OCI-M2 (cell line): ENCODE measurements around the gene TRAF3.

Experiments
- DNase-seq: peaks from one replicate; lab custom pipeline; 2025; ENCODE audit not compliant: unreplicated experiment; lab: John Stamatoyannopoulos, UW

The TRAF3 gene

DNA sequence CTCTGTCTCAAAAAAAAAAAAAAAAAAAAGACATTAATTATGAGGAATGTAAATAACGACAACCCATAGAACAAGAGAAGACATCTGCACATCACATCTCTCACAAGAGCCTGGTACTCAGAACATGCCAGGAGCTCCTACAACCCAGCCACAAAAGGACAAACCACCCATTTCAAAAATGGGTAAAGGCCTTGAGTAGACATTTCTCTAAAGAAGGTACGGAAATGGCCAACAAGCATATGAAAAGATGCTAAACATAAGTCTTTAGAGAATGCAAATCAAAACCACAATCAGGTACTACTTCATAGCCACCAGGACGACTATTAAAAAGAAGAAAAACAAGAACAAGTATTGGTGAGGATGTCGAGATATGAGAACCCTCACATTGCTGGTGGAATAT lies 158.5 kb downstream of the TRAF3 start:
- no peak for DNase-seq

GRCh38 chr14:102937331-102938175 lies 160.3 kb downstream of the TRAF3 start:
- no peak for DNase-seq

DNA sequence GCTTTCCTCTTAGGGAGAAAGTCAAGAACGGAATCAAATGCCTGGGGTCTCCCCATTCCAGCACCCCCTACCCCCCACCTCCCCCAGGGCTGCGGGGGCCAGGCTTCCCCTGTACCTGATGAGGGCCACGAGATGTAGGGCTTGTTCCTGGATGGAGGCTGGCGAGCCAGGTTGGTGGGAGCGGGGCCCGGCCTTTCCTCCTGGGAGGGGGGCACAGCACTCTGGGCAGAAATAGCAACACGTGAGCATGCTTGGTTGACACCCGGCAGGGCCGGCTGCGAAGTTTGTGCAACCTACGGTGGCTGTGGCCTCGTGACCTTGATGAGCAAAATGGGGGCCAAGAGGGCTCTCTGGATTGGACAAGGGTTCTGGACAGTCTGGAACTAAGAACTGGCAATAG lies 160.9 kb downstream of the TRAF3 start:
- no peak for DNase-seq

- no peak for DNase-seq
Measured at GRCh38 chr14:102939329-102939728, 162.1 kb downstream of the TRAF3 start.

DNA sequence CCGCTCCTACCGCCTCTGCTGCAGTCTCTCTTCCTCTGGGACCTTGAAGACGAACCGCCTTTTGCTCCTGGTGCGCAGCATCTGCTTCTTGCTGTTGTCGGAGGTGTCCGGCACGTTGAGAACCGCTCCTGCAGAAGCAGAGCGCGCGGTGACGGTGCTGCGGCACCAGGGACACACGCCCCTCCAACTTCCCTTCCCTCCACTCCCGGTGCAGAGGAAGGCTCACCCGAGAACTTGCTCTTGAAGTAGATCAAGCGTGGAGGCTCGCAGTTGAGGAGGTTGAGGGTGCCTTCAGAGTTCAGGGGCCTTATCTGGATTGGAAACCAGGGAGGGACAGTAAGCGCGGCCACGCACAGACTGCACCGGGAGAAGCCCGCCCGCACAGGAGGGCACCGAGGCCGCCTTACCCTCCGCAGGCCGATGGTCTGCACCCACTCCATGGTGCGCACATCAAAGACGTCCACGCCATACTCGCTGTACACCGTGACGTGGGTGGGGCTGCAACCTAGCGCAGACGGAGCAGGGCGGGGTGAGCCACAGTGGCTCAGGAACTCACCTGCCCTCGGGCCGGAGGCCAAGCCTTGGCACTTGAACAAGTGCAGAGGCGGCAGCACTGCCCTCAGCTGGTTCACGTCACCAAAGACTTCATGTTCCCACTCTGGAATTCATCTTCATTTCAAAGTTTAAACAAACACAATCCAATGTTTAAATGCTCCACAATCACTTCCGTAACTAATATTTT lies 162.7 kb downstream of the TRAF3 start:
- DNase-seq: no peak

DNA sequence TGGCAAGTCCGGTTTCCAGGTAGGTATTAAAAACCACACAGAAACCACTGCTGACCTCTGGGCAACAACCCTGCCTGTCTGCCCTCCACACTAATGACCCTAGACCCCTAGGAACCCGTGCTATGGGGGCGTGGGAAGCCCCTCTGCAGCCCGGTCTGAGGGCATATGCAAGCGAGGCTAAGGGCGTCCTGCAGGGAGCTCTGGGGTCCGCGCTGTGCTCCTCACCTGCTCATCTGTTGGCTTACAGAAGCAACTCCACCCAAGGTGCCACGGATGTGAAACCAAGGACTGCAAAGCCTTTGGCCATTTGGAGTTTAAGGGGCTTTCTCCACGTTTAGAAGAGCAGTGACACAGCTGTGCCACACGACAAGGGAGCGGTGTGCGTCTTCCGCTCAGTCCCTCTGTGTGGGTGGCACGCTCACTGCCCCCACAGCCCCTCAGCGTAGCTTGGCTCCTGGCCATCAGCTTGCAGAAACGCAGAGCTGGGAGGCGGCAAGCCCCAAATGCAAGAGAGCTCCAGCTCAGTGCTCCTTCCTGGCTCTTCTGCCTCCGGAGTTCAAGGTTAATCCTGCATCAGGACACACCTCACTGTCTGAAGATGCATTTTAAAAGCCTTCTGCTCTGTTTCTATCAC lies 163.6 kb downstream of the TRAF3 start:
- DNase-seq: no peak

DNA sequence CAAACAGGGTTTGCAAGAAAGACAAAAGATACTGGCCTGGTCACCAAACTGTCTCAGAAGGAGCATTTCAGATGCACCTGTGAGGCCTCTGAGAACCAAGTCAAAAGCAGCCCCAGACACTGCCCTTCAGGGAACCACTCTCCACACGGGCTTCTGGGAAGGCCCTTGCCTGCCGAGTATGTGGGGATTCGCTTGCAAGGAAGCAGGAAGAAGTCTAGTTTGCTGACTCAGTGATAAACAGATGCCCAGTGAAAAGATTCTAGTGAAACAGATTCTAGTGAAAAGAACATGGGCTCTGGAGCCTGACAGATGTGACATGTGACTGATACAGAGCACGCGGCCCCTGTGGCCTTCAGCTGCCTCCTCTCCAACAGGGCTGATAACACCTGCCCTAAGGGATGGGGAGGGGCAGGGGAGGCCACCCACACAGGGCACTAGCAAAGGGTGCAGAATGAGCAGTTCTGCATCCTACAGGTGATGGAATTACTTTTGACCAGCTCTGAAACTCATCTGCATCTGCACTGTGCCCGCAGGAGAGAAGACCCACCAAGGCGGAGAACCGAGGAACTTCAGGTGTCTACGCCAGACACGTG lies 164.3 kb downstream of the TRAF3 start:
- DNase-seq: no peak

- DNase-seq: no peak
Measured at GRCh38 chr14:102942069-102942468, 164.8 kb downstream of the TRAF3 start.

DNA sequence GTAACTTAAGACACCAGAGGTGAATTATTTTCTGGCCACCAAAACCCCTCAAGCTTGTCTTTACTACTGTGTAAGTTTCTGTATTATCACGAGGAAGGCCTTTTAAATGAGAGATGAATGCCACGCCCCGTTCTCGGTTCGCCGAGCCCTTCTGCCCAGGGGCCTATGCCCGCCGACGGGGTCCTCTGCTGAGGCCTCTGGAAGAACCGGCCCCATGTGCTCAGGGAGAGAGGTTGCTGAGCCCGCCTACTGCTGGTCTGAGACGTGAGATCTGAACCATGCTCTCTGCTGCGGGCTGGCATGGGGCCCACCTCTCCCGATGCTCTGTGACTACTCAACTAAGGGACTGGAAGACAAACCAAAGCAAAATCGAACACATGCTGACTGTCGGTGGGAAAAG lies 166.2 kb downstream of the TRAF3 start:
- DNase-seq: no peak

DNA sequence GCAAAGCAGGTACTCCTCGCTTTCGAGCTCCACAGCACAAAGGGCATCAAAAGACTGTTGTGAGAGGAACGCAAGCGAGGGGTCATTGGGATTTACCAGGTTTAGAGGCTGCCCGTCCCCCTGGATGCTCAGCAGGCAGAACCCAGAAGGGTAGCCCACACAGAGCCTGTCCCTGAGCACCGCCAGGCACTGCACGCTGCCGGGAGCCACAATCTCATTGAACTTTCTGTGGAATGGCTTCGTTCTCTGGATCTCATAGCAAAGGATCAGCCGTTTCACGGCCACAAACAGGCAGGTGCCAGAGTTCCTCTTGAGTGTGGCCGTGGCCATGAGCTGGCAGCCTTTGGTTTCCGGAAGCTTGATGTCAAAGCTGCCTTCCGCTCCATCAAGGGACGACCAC lies 166.7 kb downstream of the TRAF3 start:
- DNase-seq: no peak

DNA sequence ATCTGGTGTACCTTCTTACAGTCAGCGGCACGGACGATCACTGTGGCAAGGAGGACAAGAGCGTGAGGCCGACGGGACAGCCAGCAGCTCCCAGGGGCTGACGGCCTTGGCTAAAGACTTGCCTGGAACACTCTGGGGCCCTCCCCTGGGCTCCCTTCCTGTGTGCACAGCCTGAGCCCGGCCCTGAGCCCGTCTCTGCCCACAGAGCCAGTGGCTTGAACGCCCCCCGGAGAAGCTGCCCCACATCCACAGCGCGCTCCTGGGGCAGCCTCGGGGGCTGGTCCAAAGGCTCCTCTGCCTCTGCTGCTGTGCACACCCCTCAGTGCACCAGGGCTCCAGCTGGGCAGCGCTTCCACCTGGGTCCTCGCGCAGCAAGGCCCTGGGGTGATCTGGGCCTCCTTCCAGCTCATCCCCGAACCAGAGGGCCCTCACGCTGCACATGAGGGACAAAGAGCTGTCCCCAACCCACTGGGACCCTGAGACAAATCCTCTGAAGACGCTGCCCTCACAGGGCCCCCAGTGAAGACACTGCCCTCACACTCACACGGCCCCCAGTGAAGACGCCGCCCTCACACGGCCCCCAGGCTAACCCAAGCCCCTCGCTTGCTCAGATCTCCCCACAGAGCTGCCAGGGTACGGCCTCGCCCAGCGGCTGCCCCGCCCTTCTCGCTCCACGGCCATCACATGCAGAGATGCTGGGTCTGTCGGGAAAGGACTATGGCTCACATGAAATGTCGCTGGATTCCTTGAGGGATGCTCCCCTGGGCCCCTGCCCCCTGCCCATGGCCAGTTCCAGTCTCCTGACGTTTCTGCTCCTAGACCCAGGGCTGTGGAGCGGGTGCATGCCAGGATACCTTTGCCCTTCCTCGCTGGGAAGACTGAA lies 167.4 kb downstream of the TRAF3 start:
- DNase-seq: no peak

- no peak for DNase-seq
Measured at GRCh38 chr14:102945346-102946130, 168.3 kb downstream of the TRAF3 start.

- no peak for DNase-seq
Measured at GRCh38 chr14:102947321-102948103, 170.3 kb downstream of the TRAF3 start.

DNA sequence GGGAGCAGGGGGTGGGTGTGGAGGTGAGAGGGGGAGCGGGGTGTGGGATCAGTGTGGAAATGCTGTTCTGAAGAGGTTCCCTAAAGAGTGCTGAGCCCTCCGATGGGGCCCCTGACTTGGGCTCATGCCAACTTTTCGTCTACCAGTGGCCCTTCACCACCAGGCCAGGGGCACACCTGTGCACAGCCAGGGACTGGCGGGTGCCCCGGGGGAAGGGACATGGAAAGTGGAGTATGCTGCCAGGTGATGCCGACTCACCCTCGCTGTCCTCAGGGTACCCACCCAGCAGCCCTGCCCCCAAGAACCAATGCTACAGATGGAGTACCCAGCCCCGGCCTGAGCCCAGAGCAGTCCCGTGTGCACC lies 171.4 kb downstream of the TRAF3 start:
- DNase-seq: no peak

DNA sequence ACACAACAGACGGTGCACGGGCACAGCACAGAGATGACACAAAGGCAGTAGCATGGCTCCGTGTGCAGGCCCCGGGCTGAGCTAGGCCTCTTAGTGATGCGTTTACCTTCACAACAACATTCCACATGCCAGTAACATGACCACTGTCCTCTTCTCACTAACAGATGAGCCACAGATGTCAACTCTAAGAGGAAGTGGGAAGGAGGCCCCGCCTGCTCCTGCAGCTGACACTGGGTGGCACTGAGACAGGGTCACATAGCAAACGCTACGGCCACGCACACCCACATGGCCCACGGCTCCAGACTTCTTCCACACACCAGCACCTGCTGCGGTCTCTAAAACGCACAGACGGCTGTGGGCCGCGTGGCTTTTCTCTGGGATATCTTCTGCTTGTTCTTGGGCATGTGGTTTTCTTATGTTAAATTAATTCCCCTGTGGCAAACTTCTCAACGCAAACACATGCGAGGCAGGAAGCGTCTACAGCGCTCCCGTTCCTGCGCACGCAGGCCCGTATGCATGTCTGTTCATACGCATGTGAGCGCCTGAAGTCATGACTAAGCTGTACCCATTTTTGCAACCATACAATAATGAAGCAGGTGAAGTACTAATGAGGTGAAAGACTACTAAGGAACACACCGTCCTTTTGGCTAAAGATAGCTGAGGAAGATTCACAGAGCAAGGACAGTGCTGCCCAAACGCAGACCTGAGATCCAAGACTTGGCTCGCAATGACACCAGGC lies 172.0 kb downstream of the TRAF3 start:
- DNase-seq: no peak

DNA sequence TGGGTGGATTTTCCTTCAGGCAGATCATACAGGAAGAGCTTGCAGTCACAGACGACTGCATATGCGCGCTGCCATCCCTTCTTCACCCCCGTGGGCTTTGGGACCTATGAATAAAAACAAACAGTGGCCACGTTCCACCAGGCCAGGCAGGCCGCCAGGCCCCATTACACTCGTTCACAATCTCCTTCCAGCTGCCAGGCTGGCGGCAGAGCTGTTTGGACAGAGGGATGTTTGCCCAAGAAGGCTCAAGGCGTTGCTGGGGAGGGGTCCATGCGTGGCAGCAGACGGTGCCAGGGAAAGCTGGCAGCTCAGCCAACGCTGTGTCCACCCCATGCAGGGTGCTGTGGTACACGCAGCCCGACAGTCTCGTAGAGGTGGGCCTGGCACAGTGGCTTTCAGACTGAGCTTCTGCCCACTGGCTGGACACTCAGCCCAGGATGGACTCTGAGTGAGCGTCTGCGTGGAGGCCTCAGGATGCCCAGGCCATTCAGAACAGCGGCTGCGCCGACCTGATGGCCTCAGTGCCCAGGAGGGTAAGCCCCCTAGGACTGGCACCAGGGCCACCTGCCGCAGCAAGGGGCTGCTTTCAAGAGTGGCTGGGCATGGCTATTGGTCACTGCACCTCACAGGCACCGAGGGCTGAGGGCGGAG lies 172.7 kb downstream of the TRAF3 start:
- no peak for DNase-seq

GRCh38 chr14:102951034-102951433 lies 173.8 kb downstream of the TRAF3 start:
- DNase-seq: no peak

GRCh38 chr14:102951799-102952198 lies 174.6 kb downstream of the TRAF3 start:
- DNase-seq: no peak
